GM06990 (cell line): ENCODE data around the gene MAP1A.

Experiments
- DNase-seq: peaks from one replicate; pipeline ENCODE4 v3.0.0-alpha.2; 2011; ENCODE audit not compliant: insufficient read length; ENCODE audit errors: extremely low read depth
- H3K27me3 ChIP-seq: replicated peaks from 2 replicates; pipeline ENCODE4 v1.6.0; 2011; ENCODE audit warnings: low read length; ENCODE audit not compliant: control insufficient read depth, insufficient read depth
- H3K36me3 ChIP-seq: 2 replicates; pipeline ENCODE4 v1.5.1; 2011; ENCODE audit warnings: low read length; ENCODE audit not compliant: control insufficient read depth, insufficient read depth
- H3K4me3 ChIP-seq: replicated peaks from 2 replicates; pipeline ENCODE4 v1.5.1; 2011; ENCODE audit warnings: low read depth, mild to moderate bottlenecking, control low read depth, low read length
- TF ChIP-seq, protein P1 (sequence below): IDR thresholded peaks from 2 replicates; pipeline ENCODE4 v1.5.1; 2011; ENCODE audit warnings: low read length, control low read depth, mild to moderate bottlenecking, inconsistent platforms; ENCODE audit not compliant: insufficient read depth, poor library complexity, severe bottlenecking

Gene MAP1A

DNA sequence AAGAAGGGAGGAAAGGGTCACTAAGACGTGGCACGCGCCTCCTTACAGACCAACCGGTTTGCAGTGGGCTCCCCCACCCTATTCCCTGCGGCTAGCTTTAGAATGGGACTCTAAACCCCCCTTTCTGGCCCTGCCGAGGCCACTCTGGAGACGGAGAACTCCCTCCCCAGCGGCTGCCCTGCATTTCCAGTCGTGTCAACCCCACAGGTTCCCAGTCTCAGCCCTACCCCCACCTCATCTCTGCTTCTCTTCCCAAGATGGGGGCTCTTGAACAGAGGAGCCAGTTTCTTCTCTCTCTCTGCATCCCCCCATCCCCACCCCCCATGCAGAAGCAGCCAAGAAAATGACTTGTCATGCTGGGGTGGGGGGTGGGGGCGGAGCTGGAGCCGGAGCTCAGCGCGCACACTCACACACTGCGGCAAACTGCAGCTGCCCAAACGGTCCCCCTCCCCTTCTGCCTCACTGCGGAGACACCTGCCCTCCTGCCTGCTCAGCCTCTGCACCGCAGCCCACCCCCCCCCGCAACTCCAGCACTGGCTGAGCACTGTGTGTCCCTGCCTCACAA lies 871 bp downstream of the MAP1A start:
- DNase-seq: no peak
- H3K36me3 ChIP-seq: no peaks in the 10 kb centered on the region
- no peaks in the 10 kb centered on the region; the same call in 1 of the 2 replicates for H3K27me3 ChIP-seq
- TF ChIP-seq, protein P1, sequence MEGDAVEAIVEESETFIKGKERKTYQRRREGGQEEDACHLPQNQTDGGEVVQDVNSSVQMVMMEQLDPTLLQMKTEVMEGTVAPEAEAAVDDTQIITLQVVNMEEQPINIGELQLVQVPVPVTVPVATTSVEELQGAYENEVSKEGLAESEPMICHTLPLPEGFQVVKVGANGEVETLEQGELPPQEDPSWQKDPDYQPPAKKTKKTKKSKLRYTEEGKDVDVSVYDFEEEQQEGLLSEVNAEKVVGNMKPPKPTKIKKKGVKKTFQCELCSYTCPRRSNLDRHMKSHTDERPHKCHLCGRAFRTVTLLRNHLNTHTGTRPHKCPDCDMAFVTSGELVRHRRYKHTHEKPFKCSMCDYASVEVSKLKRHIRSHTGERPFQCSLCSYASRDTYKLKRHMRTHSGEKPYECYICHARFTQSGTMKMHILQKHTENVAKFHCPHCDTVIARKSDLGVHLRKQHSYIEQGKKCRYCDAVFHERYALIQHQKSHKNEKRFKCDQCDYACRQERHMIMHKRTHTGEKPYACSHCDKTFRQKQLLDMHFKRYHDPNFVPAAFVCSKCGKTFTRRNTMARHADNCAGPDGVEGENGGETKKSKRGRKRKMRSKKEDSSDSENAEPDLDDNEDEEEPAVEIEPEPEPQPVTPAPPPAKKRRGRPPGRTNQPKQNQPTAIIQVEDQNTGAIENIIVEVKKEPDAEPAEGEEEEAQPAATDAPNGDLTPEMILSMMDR: no peak
- no peak overlapping the region for H3K4me3 ChIP-seq

DNA sequence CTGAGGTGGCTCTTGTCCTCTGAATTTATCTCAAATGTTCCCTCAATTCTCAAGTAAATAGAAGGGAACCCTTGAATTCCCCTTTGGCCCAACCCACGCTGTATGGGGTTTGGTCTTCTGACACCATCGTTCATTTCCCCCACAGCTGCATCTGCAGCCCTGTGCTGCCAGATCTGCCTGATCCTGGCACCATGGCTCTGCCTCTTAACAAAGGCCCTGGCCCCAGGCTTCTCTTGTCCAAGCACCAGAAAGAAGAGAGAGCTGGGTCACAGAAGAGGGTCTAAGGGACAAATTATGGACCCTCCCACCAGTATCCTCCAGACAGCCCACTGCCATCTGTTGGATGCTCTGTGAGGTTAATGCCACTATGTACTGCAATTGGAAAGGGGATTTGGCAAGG lies 1.8 kb downstream of the MAP1A start:
- DNase-seq: no peak
- TF ChIP-seq, protein P1: no peak
- no peaks in the 10 kb centered on the region for H3K36me3 ChIP-seq
- no peak overlapping the region for H3K4me3 ChIP-seq
- no peaks in the 10 kb centered on the region; the same call in 1 of the 2 replicates for H3K27me3 ChIP-seq

DNA sequence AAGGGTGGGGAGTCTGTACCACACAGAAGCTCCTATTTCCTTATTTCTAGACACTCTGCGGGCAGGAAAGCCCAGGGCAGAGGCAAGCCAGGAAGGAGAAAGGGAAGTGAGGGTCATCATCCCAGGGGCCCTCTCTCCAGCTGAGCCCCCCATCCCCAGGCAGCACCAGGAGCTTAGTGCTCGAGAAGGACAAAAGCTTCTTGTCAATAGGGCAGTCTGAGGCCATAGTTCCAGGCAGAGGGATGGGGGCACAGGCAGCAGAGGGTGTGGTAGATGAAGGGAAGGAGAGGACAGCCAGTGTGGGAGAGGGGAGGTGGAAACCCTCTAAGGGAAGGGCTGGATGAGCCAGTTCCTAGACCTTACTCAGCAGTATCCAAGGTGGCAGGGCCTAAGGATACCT lies 2.7 kb downstream of the MAP1A start:
- Histone ChIP-seq H3K4me3 (no peak overlapping the region), H3K36me3 (no peaks in the 10 kb centered on the region), H3K27me3 (no peaks in the 10 kb centered on the region; the same call in 1 of the 2 replicates)
- TF ChIP-seq, protein P1: no peak
- no peak for DNase-seq

DNA sequence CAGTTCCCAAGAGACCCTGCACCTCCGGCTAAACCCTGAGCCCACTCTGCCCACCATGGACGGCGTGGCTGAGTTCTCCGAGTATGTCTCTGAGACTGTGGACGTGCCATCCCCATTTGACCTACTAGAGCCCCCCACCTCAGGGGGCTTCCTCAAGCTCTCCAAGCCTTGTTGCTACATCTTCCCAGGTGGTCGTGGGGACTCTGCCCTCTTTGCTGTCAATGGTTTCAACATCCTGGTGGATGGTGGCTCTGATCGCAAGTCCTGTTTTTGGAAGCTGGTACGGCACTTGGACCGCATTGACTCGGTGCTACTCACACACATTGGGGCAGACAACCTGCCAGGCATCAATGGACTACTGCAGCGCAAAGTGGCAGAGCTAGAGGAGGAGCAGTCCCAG lies 4.0 kb downstream of the MAP1A start:
- H3K36me3 ChIP-seq: no peaks in the 10 kb centered on the region

DNA sequence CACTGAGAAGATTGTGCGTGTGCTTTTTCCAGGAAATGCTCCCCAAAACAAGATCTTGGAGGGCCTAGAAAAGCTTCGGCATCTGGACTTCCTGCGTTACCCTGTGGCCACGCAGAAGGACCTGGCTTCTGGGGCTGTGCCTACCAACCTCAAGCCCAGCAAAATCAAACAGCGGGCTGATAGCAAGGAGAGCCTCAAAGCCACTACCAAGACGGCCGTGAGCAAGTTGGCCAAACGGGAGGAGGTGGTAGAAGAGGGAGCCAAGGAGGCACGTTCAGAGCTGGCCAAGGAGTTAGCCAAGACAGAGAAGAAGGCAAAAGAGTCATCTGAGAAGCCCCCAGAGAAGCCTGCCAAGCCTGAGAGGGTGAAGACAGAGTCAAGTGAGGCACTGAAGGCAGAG lies 4.8 kb downstream of the MAP1A start:
- TF ChIP-seq, protein P1: no peak
- no peak overlapping the region for H3K4me3 ChIP-seq
- no peaks in the 10 kb centered on the region for H3K27me3 ChIP-seq
- no peak for DNase-seq
- H3K36me3 ChIP-seq: no peaks in the 10 kb centered on the region

More for the DNA sequence above, 4.0 kb downstream of the MAP1A start:
- DNase-seq: no peak
- Histone ChIP-seq H3K27me3 (no peaks in the 10 kb centered on the region), H3K4me3 (no peak overlapping the region)
- TF ChIP-seq, protein P1: no peak

DNA sequence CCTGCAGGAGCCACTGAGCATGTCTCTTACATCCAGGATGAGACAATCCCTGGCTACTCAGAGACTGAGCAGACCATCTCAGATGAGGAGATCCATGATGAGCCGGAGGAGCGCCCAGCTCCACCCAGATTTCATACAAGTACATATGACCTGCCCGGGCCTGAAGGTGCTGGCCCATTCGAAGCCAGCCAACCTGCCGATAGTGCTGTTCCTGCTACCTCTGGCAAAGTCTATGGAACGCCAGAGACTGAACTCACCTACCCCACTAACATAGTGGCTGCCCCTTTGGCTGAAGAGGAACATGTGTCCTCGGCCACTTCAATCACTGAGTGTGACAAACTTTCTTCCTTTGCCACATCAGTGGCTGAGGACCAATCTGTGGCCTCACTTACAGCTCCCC lies 6.2 kb downstream of the MAP1A start:
- TF ChIP-seq, protein P1: no peak
- Histone ChIP-seq H3K36me3 (no peaks in the 10 kb centered on the region), H3K4me3 (no peak overlapping the region), H3K27me3 (no peaks in the 10 kb centered on the region; the same call in 1 of the 2 replicates)
- DNase-seq: no peak
